K562 (cell line): ENCODE results near the gene CLCN6. TPM values are rescaled to one million over a fixed set of nuclear protein-coding genes. Genes with fewer than 3 reads are reported as not detected.

Source experiments
- BRF1 ChIP-seq: IDR thresholded peaks from 3 replicates; pipeline ENCODE4 v1.6.1; 2011; ENCODE audit warnings: borderline replicate concordance, mild to moderate bottlenecking; ENCODE audit not compliant: insufficient read length; ENCODE audit errors: extremely low read depth
- FOS ChIP-seq: IDR thresholded peaks from 3 replicates; pipeline ENCODE4 v1.6.1; 2011; ENCODE audit not compliant: insufficient read length; ENCODE audit errors: extremely low read depth
- HMG20B ChIP-seq: fragments of 250-450 bp; sonication (Bioruptor Pico); IDR thresholded peaks from 2 replicates; pipeline ENCODE4 v1.5.0; 2021; ENCODE audit warnings: mild to moderate bottlenecking
- MEF2D ChIP-seq: conservative IDR thresholded peaks from 2 replicates; pipeline ENCODE4 v1.6.1; 2016; ENCODE audit warnings: low read depth, missing genetic modification characterization, missing compliant biosample characterization
- PML ChIP-seq: IDR thresholded peaks from 2 replicates; pipeline ENCODE4 v1.6.1; 2012; ENCODE audit warnings: low read length, inconsistent platforms
- RHOXF2B ChIP-seq: fragments of 250-450 bp; sonication (Bioruptor Pico); conservative IDR thresholded peaks from 2 replicates; pipeline ENCODE4 v1.5.1; 2021
- SUPT5H ChIP-seq: fragments of 450-650 bp; IDR thresholded peaks from 2 replicates; pipeline ENCODE4 v1.6.1; 2016
- TAF15 ChIP-seq: fragments of 200-400 bp; formaldehyde crosslinking; IDR thresholded peaks from 2 replicates; pipeline ENCODE4 v1.6.1; 2017; ENCODE audit warnings: mild to moderate bottlenecking, low read depth, low read length, moderate library complexity
- TAF7 ChIP-seq: fragments of 450-650 bp; IDR thresholded peaks from 2 replicates; pipeline ENCODE4 v1.6.1; 2016; ENCODE audit warnings: missing genetic modification characterization, missing compliant biosample characterization
- TOE1 ChIP-seq, 2 experiments: fragments of 450-650 bp in 1 of 2; sonication (generic) in 1 of 2; formaldehyde crosslinking in 1 of 2; IDR thresholded peaks; 2 replicates each; pipeline versions ENCODE4 v1.7.1 to v1.8.0; 2016 to 2022; ENCODE audit warnings: borderline replicate concordance in 2 of 2, mild to moderate bottlenecking in 2 of 2, antibody characterized with exemption in 1 of 2, inconsistent platforms in 1 of 2, low read depth in 1 of 2, missing genetic modification reagents in 1 of 2, moderate library complexity in 1 of 2
- ZEB2 ChIP-seq: fragments of 450-650 bp; IDR thresholded peaks from 2 replicates; pipeline ENCODE4 v1.6.1; 2016
- ZNF12 ChIP-seq: sonication (generic); formaldehyde crosslinking; IDR thresholded peaks from 2 replicates; pipeline ENCODE4 v1.4.0; 2020; ENCODE audit warnings: mild to moderate bottlenecking, missing genetic modification reagents
- ZNF23 ChIP-seq: fragments of 250-450 bp; sonication (Bioruptor Pico); IDR thresholded peaks from 2 replicates; pipeline ENCODE4 v1.4.0; 2020; ENCODE audit warnings: mild to moderate bottlenecking
- polyA plus RNA-seq, 8 experiments: library from polyadenylated mRNA; depleted of rRNA in 4 of 8; stranded (reverse) in 5 of 8; unstranded in 3 of 8; fragments of >200 nt; fragmentation: Nextera tagmentation in 2 of 8; fragmentation: Illumina TruSeq in 1 of 8; extraction: Ambion mirVana in 2 of 8; extraction: Trizol in 1 of 8; gene quantifications; 2 replicates each; pipeline versions ENCODE4 v1.2.1 to v1.2.3, GENCODE V29; 2011 to 2014; ENCODE audit warnings: inconsistent platforms in 1 of 8, missing spikeins in 1 of 8
- total RNA-seq, 7 experiments: library from RNA; depleted of rRNA in 6 of 7; stranded (reverse); fragments of >200 nt in 6 of 7; fragmentation: Illumina TruSeq in 2 of 7; extraction: Trizol in 2 of 7; gene quantifications; 2 replicates each; pipeline versions ENCODE4 v1.2.1 to v1.2.3, GENCODE V29; 2011 to 2021; ENCODE audit warnings: low replicate concordance in 1 of 7
- TF ChIP-seq, protein P1 (sequence below), 2 experiments: fragments of 450-650 bp; IDR thresholded peaks; 2 replicates each; pipeline ENCODE4 v1.6.1; 2018; ENCODE audit warnings: mild to moderate bottlenecking in 2 of 2, low read depth in 1 of 2; ENCODE audit not compliant: partially characterized antibody in 2 of 2
- TF ChIP-seq, protein P2 (sequence below): fragments of 450-650 bp; conservative IDR thresholded peaks from 2 replicates; pipeline ENCODE4 v1.6.1; 2016; ENCODE audit warnings: missing genetic modification characterization, low read depth, mild to moderate bottlenecking, missing compliant biosample characterization, moderate library complexity
- TF ChIP-seq, protein P3 (sequence below): sonication (generic); formaldehyde crosslinking; IDR thresholded peaks from 2 replicates; pipeline ENCODE4 v1.4.0; 2020; ENCODE audit warnings: mild to moderate bottlenecking, missing genetic modification reagents
- TF ChIP-seq, protein P4 (sequence below): fragments of 250-450 bp; sonication (Bioruptor Pico); IDR thresholded peaks from 2 replicates; pipeline ENCODE4 v1.5.0; 2021
- TF ChIP-seq, protein P5 (sequence below): IDR thresholded peaks from 2 replicates; pipeline ENCODE4 v1.6.1; 2011; ENCODE audit not compliant: insufficient read length; ENCODE audit errors: extremely low read depth

CLCN6 gene
- total and polyA plus RNA-seq, 9 of the 15 experiments (the other 6 are each of a cell fraction or from before 2014, with no cell fraction given) = 2.0 to 21.8 (median 13.6) TPM

DNA sequence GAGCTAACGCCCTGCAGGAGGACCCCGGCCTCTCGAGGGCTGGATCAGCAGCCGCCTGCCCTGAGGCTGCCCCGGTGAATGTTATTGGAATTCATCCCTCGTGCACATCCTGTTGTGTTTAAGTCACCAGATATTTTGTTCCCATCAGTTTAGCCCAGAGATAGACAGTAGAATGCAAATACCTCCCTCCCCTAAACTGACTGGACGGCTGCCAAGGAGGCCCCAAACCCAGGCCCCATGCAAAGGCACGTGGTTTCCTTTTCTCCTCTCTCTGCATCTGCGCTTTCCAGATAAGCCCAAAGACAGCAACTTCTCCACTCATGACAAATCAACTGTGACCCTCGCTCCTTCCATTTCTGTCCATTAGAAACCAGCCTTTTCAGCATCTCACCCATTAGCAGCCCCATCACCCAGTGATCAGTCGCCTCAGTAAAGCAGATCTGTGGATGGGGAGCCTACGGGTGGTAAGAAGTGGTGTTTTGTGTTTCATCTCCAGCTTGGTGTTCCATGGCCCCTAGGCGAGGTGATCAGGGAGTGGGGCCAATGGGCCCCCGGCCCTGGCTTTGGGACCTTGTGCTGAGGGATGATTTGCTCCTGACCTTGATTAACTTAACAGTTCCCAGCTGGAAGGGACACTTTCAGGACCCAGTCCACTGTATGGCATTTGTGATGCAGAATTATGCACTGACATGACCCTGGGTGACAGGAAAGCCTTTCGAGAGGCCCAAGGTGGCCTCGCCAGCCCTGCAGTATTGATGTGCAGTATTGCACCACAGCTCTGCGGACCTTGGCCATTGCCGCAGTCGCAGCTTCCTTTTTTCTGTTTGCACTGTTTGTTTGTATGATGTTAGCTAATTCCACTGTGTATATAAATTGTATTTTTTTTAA is 36.4 kb downstream of the CLCN6 start (continued):
- TF ChIP-seq HMG20B (CRISPR knock-in tag) (no peak), ZNF23 (no peak), RHOXF2B (CRISPR knock-in tag) (no peak), FOS (no peak), BRF1 (no peak), MEF2D (tag) (peak; percentile 74; the same call in 1 of the 2 replicates), ZEB2 (peak; percentile 82), SUPT5H (no peak), TAF15 (no peak), TOE1 (IDR thresholded peaks at IDR 0.05; ENCODE audit: borderline replicate concordance) (peak; percentile 95), TOE1 (CRISPR knock-in tag; IDR thresholded peaks at IDR 0.05; ENCODE audit: borderline replicate concordance, low read depth) (no peak), TAF7 (tag) (no peak), PML (peak; percentile 76), ZNF12 (CRISPR knock-in tag) (no peak)
- TF ChIP-seq, protein P1, sequence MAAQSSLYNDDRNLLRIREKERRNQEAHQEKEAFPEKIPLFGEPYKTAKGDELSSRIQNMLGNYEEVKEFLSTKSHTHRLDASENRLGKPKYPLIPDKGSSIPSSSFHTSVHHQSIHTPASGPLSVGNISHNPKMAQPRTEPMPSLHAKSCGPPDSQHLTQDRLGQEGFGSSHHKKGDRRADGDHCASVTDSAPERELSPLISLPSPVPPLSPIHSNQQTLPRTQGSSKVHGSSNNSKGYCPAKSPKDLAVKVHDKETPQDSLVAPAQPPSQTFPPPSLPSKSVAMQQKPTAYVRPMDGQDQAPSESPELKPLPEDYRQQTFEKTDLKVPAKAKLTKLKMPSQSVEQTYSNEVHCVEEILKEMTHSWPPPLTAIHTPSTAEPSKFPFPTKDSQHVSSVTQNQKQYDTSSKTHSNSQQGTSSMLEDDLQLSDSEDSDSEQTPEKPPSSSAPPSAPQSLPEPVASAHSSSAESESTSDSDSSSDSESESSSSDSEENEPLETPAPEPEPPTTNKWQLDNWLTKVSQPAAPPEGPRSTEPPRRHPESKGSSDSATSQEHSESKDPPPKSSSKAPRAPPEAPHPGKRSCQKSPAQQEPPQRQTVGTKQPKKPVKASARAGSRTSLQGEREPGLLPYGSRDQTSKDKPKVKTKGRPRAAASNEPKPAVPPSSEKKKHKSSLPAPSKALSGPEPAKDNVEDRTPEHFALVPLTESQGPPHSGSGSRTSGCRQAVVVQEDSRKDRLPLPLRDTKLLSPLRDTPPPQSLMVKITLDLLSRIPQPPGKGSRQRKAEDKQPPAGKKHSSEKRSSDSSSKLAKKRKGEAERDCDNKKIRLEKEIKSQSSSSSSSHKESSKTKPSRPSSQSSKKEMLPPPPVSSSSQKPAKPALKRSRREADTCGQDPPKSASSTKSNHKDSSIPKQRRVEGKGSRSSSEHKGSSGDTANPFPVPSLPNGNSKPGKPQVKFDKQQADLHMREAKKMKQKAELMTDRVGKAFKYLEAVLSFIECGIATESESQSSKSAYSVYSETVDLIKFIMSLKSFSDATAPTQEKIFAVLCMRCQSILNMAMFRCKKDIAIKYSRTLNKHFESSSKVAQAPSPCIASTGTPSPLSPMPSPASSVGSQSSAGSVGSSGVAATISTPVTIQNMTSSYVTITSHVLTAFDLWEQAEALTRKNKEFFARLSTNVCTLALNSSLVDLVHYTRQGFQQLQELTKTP (IDR thresholded peaks at IDR 0.05; ENCODE audit: low read depth in 1 of 2, partially characterized antibody in 2 of 2) = peak in 1 of 2 experiments; percentile 93
- TF ChIP-seq, protein P2, sequence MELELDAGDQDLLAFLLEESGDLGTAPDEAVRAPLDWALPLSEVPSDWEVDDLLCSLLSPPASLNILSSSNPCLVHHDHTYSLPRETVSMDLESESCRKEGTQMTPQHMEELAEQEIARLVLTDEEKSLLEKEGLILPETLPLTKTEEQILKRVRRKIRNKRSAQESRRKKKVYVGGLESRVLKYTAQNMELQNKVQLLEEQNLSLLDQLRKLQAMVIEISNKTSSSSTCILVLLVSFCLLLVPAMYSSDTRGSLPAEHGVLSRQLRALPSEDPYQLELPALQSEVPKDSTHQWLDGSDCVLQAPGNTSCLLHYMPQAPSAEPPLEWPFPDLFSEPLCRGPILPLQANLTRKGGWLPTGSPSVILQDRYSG = peak; percentile 60; the same call in 1 of the 2 replicates
- TF ChIP-seq, protein P3, sequence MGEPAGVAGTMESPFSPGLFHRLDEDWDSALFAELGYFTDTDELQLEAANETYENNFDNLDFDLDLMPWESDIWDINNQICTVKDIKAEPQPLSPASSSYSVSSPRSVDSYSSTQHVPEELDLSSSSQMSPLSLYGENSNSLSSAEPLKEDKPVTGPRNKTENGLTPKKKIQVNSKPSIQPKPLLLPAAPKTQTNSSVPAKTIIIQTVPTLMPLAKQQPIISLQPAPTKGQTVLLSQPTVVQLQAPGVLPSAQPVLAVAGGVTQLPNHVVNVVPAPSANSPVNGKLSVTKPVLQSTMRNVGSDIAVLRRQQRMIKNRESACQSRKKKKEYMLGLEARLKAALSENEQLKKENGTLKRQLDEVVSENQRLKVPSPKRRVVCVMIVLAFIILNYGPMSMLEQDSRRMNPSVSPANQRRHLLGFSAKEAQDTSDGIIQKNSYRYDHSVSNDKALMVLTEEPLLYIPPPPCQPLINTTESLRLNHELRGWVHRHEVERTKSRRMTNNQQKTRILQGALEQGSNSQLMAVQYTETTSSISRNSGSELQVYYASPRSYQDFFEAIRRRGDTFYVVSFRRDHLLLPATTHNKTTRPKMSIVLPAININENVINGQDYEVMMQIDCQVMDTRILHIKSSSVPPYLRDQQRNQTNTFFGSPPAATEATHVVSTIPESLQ (CRISPR knock-in tag) = no peak
- TF ChIP-seq, protein P4, sequence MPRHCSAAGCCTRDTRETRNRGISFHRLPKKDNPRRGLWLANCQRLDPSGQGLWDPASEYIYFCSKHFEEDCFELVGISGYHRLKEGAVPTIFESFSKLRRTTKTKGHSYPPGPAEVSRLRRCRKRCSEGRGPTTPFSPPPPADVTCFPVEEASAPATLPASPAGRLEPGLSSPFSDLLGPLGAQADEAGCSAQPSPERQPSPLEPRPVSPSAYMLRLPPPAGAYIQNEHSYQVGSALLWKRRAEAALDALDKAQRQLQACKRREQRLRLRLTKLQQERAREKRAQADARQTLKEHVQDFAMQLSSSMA (CRISPR knock-in tag) = no peak
- TF ChIP-seq, protein P5, sequence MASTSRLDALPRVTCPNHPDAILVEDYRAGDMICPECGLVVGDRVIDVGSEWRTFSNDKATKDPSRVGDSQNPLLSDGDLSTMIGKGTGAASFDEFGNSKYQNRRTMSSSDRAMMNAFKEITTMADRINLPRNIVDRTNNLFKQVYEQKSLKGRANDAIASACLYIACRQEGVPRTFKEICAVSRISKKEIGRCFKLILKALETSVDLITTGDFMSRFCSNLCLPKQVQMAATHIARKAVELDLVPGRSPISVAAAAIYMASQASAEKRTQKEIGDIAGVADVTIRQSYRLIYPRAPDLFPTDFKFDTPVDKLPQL = no peak
